Esophagus muscularis mucosa (tissue), 4 donors: ENCODE data around the gene DAAM2. TPM values are rescaled to one million over a fixed set of nuclear protein-coding genes. Genes with fewer than 3 reads are reported as not detected.

Source experiments
- DNase-seq: peaks from one replicate; pipeline ENCODE4 v3.0.0-alpha.2; 2017; ENCODE audit errors: extremely low spot score
- H3K27ac ChIP-seq, 4 donors: fragments of 200-600 bp; sonication (generic); replicated peaks in 1 of 4; 1 replicate in 3 of 4; 2 replicates in 1 of 4; pipeline ENCODE4 v1.5.1; 2016 to 2019; ENCODE audit warnings: mild to moderate bottlenecking in 1 of 4
- H3K27me3 ChIP-seq, 4 donors: fragments of 200-600 bp; sonication (generic); one replicate each; pipeline versions ENCODE4 v1.5.1 to v1.6.0; 2016 to 2019
- H3K36me3 ChIP-seq, 4 donors: fragments of 200-600 bp; sonication (generic); one replicate each; pipeline ENCODE4 v1.5.1; 2016 to 2019
- H3K4me1 ChIP-seq, 4 donors: fragments of 200-600 bp; sonication (generic); one replicate each; pipeline ENCODE4 v1.5.1; 2016 to 2019
- H3K4me3 ChIP-seq, 4 donors: fragments of 200-600 bp; sonication (generic); 1 replicate in 2 of 4; 2 replicates in 2 of 4; pipeline ENCODE4 v1.5.1; 2016 to 2019; ENCODE audit warnings: mild to moderate bottlenecking in 4 of 4, moderate library complexity in 1 of 4
- H3K9me3 ChIP-seq, 4 donors: fragments of 200-600 bp; sonication (generic); 1 replicate in 3 of 4; 2 replicates in 1 of 4; pipeline ENCODE4 v1.5.1; 2016 to 2019
- EP300 ChIP-seq: sonication (generic); formaldehyde crosslinking; IDR thresholded peaks from one replicate; pipeline ENCODE4 v1.6.1; 2017; ENCODE audit warnings: antibody characterized with exemption
- POLR2A ChIP-seq: fragments of 450-650 bp; IDR thresholded peaks from one replicate; pipeline ENCODE4 v1.6.1; 2017; ENCODE audit warnings: antibody characterized with exemption, moderate library complexity, mild to moderate bottlenecking, low read depth
- POLR2AphosphoS5 ChIP-seq, 2 donors: sonication (generic); formaldehyde crosslinking; IDR thresholded peaks; one replicate each; pipeline ENCODE4 v1.6.1; 2017; ENCODE audit warnings: antibody characterized with exemption in 2 of 2
- WGBS: methylation state at CpG from one replicate; pipeline ENCODE4 v1.1.5; 2018; 5-methylcytosine and 5-hydroxymethylcytosine counted together
- intact Hi-C: fragments of 100-400 bp; cut with DNase I; formaldehyde crosslinking; loops from one replicate; pipeline ENCODE4 v1.15.1; 2023
- total RNA-seq, 4 donors: library from RNA; depleted of rRNA; stranded (reverse); fragments of >200 nt; gene quantifications; one replicate each; pipeline versions ENCODE4 v1.1.0 to v1.2.1, GENCODE V29; 2016
- TF ChIP-seq, protein P1 (sequence below), 3 experiments: fragments of 200-600 bp in 2 of 3; fragments of 450-650 bp in 1 of 3; sonication (generic) in 2 of 3; IDR thresholded peaks; one replicate each; pipeline ENCODE4 v1.5.1; 2017 to 2019; ENCODE audit warnings: antibody characterized with exemption in 3 of 3, mild to moderate bottlenecking in 2 of 3, moderate library complexity in 1 of 3

DAAM2 gene
- total RNA-seq, 4 donors from 2014 or later = 221 to 446 (median 392) TPM

DNA sequence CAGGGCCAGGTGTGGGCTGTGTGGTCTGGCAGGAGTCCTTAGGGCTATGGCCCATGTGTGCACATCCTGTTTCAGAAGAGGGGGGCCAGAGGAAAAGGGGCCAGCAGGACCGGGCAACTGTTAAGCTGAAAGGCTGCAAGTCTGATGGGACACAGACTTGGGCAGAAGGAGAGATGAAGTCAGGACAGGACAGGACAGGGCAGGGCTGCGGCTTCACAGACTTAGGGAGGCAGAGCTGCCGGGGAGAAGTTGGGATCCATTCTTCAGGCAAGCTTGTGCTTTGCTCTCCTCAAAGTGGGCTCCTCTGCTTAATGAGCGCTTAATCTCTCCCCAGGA, 113.4 kb downstream of the DAAM2 start:
- Histone ChIP-seq H3K4me3 (no peak overlapping the region), H3K9me3 (no peaks in the 10 kb centered on the region), H3K27ac (peak overlapping the region; percentile 16 to 45 (median 30)), H3K4me1 (peaks cover 0 to 25% (median 6%) of the 10 kb centered on the region in 4 donors), H3K36me3 (peaks cover 22 to 83% (median 68%) of the 10 kb centered on the region in 4 donors), H3K27me3 (no peaks in the 10 kb centered on the region)
- DNase-seq = no peak
- WGBS = 63% methylated on average over 3 of the region's 4 CpGs
- intact Hi-C loops = no loop called here
- TF ChIP-seq POLR2A (no peak), POLR2AphosphoS5 (IDR thresholded peaks at IDR 0.05) (no peak), EP300 (no peak)
- TF ChIP-seq, protein P1, sequence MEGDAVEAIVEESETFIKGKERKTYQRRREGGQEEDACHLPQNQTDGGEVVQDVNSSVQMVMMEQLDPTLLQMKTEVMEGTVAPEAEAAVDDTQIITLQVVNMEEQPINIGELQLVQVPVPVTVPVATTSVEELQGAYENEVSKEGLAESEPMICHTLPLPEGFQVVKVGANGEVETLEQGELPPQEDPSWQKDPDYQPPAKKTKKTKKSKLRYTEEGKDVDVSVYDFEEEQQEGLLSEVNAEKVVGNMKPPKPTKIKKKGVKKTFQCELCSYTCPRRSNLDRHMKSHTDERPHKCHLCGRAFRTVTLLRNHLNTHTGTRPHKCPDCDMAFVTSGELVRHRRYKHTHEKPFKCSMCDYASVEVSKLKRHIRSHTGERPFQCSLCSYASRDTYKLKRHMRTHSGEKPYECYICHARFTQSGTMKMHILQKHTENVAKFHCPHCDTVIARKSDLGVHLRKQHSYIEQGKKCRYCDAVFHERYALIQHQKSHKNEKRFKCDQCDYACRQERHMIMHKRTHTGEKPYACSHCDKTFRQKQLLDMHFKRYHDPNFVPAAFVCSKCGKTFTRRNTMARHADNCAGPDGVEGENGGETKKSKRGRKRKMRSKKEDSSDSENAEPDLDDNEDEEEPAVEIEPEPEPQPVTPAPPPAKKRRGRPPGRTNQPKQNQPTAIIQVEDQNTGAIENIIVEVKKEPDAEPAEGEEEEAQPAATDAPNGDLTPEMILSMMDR (IDR thresholded peaks at IDR 0.05) = no peak

DNA sequence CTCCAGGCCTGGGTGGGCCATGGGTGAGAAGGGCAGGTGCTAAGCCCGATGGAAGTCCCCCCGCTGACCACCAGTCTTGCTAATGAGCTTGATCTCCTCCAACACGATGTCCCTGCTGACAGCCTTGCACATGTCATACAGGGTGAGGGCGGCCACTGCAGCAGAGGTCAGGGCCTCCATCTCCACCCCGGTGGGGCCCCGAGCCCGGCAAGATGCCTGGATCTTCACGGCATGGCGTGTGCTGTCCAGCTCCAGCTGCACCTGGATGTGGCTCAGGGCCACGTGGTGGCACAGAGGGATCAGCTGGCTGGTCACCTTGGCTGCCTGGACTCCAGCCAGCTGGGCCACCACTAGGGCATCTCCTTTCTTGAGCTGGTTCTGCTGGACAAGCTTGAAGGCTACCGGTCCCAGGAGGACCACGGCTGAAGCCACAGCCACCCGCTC, 114.2 kb downstream of the DAAM2 start:
- intact Hi-C loops = no loop called here
- peak overlapping the region; percentile 16 to 45 (median 30) for H3K27ac ChIP-seq
- H3K27me3 ChIP-seq = no peaks in the 10 kb centered on the region
- WGBS = 81% methylated on average over 8 of the region's 13 CpGs
- no peak overlapping the region for H3K4me3 ChIP-seq
- H3K9me3 ChIP-seq = no peaks in the 10 kb centered on the region
- TF ChIP-seq, protein P1 (IDR thresholded peaks at IDR 0.05) = no peak
- TF ChIP-seq EP300 (no peak), POLR2A (no peak), POLR2AphosphoS5 (IDR thresholded peaks at IDR 0.05) (no peak)
- H3K36me3 ChIP-seq = peaks cover 15 to 83% (median 69%) of the 10 kb centered on the region in 4 donors
- peaks cover 0 to 25% (median 6%) of the 10 kb centered on the region in 4 donors for H3K4me1 ChIP-seq
- DNase-seq = no peak

DNA sequence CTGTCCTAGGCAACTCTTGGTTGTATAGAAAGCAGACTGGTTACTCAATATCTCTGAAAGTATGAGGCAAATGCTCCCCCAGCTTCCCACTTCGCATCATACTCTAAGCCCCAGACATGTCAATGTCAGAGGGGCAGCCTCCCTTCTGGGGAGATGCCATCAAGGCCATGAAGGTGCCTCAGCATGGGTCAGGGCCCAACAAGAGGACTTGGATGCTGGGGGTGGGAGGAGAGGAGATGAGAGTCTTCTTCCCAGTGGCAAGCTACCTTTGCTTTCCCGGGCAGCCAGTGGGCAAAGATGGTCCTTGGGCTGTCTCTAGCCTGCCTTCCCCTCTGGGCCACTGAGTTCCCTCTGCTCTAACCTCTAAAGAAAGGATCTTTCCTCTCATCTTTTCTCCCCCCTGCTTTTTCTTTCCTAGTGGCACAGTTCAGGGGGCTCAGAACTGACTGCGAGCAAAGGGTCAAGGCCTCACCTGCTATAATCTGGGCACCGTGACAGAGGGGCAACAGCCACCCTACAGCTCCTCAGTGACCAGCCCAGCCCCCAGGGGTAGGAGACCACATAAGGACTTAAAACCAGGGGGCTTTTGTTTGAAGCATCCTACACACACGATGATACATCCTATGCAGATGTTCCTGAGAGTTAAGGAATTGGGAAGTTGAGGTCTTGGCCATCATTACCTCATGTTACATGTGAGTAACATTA, 115.8 kb downstream of the DAAM2 start:
- peaks cover 12 to 95% (median 71%) of the 10 kb centered on the region in 4 donors for H3K36me3 ChIP-seq
- intact Hi-C loops = no loop called here
- TF ChIP-seq POLR2AphosphoS5 (IDR thresholded peaks at IDR 0.05) (no peak), POLR2A (no peak), EP300 (no peak)
- TF ChIP-seq, protein P1 (IDR thresholded peaks at IDR 0.05) = no peak
- H3K27ac ChIP-seq = no peak overlapping the region
- WGBS = 94% methylated on average over 5 of the region's 5 CpGs
- no peak overlapping the region for H3K4me3 ChIP-seq
- DNase-seq = no peak
- no peaks in the 10 kb centered on the region for H3K9me3 ChIP-seq
- no peaks in the 10 kb centered on the region for H3K27me3 ChIP-seq
- H3K4me1 ChIP-seq = peaks cover 0 to 25% (median 6%) of the 10 kb centered on the region in 4 donors

DNA sequence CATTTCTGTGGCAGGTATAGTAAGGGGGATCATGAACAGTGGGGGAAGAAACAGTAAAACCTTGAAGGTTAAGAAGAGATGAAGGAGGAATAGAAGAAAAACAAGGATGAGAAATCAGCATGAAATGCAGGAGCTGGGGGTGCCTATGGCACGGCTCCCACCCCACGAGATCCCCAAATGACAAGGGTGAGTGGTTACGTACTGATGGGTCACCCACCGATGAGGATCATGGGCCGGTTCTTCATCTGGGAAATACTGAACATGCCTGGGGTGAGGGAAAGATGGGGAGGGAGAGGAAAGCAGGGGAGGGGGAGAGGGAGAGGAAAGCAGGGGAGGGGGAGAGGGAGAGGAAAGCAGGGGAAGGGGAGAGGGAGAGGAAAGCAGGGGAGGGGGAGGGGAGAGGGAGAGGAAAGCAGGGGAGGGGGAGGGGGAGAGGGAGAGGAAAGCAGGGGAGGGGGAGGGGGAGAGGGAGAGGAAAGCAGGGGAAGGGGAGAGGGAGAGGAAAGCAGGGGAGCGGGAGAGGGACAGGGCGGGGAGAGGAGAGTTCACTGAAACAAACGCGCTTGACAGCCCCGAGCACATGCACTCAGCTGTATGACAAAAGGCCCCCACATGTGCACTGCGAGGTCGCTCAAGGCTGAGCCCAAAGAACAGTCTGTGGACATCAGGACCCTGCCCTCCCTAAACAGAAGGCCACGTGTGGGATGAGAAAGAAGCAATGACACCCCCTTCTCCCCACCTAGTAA, 116.8 kb downstream of the DAAM2 start:
- WGBS = 83% methylated on average over 13 of the region's 13 CpGs
- intact Hi-C loops = no loop called here
- Histone ChIP-seq H3K36me3 (peaks cover 18 to 95% (median 71%) of the 10 kb centered on the region in 4 donors), H3K9me3 (no peaks in the 10 kb centered on the region), H3K27ac (no peak overlapping the region), H3K27me3 (no peaks in the 10 kb centered on the region), H3K4me3 (no peak overlapping the region), H3K4me1 (peaks cover 0 to 19% (median 6%) of the 10 kb centered on the region in 4 donors)
- no peak for TF ChIP-seq EP300
- TF ChIP-seq POLR2A = no peak
- no peak for TF ChIP-seq POLR2AphosphoS5 (IDR thresholded peaks at IDR 0.05)
- TF ChIP-seq, protein P1 (IDR thresholded peaks at IDR 0.05) = no peak
- no peak for DNase-seq
